IPS-11a (cell line): Measurements from ENCODE around the gene ZNF19.

Experiments
- H3K4me3 ChIP-seq: one replicate; pipeline ENCODE4 v1.5.1; 2013; ENCODE audit warnings: low read depth, low read length, control low read depth

ZNF19 gene

DNA sequence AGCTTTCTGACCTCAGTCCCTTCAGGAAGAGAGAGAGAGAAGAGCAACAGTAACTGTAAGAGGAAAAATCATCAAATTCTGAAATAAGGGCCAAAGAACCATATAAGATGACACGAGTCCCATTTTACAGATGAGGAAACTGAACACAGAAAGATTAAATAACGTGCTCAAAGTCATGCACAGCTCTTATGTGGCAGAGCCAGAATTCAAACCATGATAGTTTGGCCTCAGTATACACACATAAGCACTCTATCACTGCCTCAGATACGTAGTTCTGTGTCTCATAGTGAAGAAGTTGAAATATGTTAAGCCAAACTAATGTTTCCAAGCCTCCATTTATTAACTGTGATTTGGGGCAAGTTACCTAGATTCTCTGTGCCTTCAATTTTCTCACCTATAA, 1.9 kb upstream of the ZNF19 start:
- H3K4me3 ChIP-seq, result no peak overlapping the region

DNA sequence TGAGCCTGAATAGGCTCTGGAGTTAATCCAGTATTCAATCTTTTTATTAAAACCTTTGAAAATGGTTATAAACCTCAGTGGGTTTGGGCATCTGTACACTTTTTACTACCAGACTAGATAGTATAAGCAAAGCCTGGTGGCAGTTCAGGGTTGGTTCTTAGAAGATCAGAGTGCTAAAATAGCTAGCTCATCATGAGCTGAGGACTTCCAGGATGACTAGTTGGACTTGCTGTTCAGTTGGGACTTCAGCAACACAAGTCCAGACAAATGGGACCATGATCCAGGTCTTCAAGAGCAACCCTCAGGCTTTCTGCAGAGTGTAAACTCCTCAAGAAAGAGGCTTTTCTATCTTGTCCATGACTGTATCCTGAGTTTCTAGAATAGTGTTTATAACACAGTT, 1.2 kb upstream of the ZNF19 start:
- no peak overlapping the region for H3K4me3 ChIP-seq

DNA sequence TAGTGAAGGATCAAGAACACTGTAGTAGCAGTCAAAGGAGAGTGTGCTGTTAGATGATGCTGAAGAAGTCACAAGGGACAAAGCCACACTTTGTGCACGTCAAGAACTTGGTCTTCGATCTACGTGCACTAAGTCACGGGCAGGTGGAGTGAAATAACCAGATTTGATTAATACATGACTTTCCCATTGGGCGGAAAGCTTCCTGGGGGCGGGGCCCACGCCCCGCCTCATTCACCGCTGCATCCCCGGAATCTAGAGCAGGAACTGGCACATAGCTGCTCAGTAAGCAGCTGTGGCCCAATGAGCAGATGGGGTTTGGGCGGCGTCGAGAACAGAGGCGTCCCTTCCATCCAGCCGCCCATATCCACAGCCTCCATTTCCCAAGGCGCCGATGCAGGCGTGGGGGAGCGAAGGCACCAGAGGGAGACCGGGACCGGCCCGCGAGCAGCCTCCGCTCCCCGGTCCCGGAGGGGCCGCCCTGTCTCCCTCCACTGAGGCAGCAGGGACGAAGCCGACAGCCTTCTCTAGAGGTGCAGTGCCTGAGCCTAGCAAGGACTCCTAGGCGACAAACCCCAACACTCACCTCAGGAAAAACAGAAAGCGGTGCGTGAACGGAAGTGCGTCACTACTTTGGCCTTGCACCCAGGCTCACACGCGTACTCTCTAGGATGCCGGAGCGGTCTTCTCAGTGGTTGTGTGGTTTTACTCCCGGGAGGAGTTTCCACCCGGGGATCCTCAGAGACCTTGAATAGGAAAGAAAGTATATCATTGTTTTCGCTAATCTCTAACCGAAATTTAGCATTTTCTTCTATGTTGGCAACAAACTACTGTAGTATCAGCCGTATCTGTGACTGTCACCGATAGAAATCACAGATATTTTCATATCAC, 4.9 kb downstream of the ZNF19 start:
- H3K4me3 ChIP-seq, result peak overlapping the region; percentile 92

DNA sequence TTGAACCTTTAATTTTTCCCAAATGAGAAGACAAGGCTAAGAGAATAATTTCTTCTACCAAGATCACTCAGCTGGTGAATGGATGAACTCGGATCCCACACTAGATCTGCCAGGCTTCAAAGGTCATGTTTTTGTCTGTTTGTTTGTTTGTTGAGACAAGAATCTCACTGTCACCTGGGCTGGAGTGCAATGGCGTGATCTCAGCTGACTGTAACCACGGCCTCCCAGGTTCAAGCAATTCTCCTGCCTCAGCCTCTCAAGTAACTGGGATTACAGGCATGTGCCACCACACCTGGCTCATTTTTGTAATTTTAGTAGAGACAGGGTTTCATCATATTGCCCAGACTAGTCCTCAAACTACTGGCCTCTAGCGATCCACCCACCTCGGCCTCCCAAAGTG, 6.6 kb downstream of the ZNF19 start:
- H3K4me3 ChIP-seq, result no peak overlapping the region

DNA sequence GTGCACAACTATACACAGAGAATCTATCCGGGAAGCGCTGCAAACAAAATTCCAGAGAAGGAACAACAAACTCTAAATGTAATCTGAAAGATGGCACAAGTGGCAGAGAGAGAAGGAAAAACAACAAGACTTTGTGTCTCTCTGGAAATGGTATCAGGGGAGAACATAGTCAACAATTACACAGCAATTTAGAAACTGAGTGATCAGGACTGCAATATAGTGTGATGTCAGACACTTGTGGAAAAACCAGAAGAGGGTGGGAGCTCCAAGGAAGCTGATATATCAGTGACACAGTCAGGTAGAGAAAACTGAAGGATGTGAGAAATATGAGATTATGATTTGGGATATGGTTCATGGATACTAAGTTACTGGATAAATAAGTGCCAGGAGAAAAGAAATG, 8.2 kb downstream of the ZNF19 start:
- no peak overlapping the region for H3K4me3 ChIP-seq

DNA sequence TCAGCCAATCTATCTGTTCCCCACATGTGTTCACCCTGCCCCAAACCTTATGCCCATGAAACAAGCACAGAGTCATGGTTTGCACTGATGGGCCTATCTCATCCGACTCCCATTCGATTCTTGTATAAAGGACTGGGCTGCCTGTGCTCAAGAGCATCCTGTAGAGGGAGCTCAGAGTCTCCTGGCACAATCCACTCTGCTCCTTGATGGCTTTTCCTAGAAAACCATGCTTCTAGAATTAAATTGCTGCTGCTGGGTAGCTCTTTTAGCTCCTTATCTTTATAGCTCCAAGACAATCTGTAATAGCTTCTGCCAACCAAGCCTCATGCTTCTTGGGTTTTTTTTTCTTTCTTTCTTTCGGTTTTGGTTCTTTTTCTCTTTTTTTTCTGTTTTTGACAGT, 9.7 kb downstream of the ZNF19 start:
- H3K4me3 ChIP-seq, result no peak overlapping the region

DNA sequence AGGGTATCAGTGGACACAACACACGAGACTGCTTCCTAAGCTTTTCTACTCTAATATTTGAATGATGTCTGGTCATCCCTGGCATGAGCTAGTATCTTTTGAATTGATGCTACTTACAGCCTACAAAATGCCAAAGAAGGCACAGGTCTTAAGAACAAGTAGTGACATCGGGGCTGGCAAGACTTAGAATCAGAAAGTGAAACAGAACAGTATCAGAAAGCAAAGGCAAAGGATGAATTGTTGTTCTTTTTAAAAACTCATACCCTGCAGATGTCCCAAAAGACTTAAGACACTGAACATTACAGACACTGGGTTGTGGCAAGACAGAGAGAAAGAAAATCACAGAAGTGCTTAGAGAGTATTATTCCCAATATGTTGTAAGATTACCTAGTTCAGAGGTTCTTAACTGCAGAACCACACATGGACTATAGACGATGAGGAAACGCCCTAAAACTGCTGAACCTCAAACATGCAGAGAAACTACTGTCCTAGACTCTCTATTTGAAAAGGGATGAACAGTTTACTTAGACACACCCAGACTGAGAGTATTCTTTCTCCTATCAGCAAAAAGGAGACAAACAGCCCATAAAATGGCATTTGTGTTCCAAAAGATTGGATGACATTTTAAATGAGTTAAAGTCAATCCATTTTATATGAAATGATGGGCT, 12.5 kb downstream of the ZNF19 start:
- H3K4me3 ChIP-seq, result no peak overlapping the region

DNA sequence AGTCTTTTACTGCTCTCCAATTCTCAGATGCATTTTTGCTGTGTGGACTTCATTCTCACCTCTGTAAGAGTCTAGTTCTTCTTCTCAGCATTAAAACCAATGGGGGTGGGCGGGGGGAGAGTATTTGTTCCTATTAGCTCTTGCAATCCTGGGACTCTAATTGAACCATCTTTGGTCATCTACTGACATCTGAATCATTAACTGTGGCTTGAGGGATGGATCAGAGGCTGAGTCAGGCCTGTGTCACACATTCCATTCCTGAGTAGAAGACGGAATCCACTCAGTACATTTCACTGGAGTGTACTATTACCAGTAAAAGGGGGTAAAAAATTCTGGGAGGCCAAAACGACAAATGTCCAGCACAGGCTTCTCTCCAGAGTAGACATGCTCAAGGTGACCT, 14.3 kb downstream of the ZNF19 start:
- no peak overlapping the region for H3K4me3 ChIP-seq

DNA sequence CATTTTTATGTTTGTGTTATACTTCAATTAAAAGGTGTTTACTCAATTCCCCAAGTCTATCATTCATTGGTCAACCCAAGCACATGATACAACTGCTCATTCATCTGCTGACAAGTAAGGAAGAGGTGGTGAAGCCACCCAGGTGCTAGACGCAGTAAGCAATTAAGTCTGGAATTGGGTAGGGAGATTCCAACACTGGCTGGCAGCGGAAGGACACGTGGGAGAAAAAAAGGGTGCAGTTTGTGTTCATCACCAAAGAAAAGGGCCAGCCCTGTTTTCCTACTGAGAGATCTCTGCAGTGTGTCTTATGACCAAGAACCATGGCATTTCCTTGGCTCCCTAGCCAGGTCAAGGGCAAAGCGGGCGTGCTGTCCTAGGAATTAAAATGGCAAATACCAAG, 15.2 kb downstream of the ZNF19 start:
- no peak overlapping the region for H3K4me3 ChIP-seq

DNA sequence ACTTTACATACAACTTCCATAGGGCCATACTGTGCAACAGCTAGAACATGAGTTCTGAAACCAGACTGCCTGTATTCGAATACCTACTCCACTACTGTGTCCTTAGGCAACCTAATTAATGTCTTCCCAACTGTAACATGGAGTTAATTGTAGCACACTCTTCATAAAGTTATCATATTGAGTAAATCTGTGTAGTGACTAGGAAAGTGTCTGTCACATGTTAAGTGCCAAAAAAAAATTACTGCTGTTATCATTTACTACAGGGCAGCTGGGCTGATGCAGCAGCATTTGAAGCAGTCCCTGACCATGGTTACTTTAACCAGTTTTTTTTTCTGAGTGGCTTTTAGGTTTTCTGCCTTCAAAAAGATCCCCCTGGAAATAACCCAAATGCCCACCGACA, 16.2 kb downstream of the ZNF19 start:
- H3K4me3 ChIP-seq, result no peak overlapping the region

DNA sequence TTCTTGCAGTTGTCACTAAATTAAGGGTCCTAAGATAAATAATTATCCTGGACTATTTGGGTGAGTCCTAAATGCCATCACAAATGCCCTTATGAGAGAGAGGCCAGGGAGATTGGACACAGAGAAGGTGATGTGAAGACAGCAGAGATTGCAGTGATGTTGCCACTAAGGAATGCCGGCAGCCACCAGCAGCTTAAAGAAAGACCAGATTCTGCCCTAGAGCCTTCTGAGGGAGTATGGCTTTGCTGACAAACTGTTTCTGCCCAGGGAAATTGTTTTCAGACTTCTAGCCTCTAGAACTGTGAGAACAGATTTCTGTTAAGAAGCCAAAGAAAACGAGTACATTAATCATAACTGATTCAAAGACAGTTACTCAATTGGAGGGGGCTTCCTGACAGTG, 17.1 kb downstream of the ZNF19 start:
- no peak overlapping the region for H3K4me3 ChIP-seq

DNA sequence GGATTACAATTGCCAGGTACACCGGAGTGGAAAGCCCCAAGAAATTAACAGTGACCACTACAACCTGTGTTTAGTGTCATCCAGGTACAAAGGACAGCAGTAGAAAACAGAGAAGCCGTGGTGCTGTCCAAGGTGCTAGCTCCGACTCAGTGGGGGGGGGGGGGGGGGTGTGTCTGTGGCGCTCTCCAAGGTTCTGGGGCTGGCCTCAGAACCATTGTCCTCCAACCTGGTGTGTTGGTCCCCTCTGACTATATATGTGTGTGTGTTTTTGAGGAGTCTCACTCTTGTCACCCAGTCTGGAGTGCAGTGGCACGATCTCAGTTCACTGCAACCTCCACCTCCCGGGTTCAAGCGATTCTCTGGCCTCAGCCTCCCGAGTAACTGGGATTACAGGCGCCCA, 21.3 kb downstream of the ZNF19 start:
- no peak overlapping the region for H3K4me3 ChIP-seq

DNA sequence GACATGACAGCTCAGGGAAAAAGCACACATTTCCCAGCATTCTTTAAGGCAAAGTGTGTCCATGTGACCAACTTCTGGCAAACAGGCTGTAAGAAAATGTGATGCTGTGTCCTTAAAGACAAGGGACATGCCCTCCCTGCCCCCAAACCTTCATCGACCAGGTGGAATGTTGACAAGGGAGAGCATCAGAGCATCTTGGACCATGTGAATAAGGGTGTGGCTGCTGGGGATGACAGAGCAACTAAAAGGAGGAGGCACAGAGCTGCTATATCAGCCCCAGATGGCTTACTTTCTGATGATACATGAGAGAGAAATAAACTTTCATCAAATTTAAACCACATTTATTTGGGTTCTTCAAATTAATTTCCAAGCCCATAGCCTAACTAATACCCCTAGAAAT, 24.9 kb downstream of the ZNF19 start:
- H3K4me3 ChIP-seq, result no peak overlapping the region

DNA sequence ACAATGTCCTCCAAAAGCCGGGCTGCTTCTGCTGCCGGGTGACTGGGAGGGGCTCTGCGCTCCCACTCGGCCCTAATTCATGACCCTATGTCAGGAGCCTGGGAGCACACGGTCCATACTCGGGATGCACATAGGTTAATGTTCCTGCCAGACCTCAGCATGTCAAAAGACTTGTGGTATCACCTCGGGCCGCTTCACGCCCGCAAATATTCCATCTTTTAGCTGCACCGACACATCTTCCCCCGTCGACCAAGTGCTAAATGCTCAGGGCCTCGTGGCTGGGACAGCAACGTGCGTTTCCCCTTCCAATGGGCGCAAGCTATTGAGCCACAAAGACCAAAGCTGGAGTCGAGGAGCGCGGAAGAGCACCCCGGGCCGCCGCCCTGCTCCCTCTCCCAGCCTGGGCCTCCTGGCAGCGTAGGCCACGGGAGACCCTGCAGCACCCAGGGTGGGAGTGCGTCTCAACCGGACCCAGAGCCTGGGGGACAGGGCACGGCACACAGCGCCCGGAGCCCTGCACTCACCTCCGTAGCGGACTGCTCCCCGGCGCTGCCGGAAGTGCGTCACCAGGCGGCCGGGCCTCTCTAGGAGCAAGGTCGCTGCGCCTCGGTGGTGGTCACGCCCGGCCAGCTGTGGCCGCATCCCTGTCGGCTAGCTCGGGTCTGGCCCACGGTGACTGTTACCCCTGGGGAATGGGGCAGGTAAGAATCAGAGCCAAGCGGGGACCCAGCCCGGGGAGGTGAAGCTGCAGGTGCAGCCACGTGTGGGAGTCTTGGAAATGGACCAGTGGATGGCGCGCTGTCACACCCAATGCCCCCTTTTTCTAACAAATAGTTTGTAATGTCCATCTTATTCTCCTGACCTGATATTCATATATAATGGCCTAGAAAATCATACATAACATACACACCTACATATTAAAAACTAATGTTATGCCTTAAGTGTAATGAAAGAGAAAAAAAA, 27.2 kb downstream of the ZNF19 start, which contains the start of gene ZNF23:
Gene ZNF23 (minus strand): TSS at position 562 of the 963 bp plus-strand sequence. CDS start 5,451 bp downstream, outside the sequence.
- H3K4me3 ChIP-seq, result peak within 1 kb of the TSS; percentile 97

DNA sequence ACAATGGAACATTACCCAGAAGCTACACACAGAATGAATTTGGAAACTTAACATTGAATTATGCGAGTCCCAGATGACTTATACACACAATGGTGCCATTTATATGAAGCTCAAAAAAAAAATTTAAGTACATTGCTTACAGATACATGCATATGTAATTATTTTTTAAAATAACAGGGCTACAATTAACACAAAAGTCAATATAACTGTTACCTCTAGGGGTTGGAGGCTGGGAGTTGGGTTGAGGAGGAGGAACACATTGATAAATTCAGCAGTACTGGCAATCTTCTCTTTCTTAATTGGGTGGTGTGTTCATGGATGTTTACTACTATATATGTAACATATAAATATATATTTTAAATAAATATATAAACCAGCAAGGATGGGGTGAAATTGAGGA, 28.2 kb downstream of the ZNF19 start:
- peak overlapping the region; percentile 97 for H3K4me3 ChIP-seq

DNA sequence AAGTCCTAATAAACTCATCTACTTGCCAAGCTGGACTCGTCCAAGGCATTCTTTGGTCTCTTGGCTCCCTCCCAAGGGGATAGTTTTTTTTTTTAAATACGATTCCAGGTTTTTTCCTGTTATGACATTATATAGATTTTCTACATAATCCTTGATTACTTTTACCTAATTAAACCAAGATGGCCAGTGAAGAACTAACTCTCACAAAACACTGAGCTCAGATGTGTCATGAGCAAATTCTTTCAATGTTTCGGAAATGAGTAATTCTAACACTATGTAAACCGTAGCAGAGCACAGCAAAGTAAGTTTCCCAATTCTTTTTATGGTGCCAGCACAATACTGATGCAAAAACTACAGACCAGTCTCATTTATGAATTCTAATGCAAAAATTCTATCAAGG, 28.9 kb downstream of the ZNF19 start:
- H3K4me3 ChIP-seq, result no peak overlapping the region

DNA sequence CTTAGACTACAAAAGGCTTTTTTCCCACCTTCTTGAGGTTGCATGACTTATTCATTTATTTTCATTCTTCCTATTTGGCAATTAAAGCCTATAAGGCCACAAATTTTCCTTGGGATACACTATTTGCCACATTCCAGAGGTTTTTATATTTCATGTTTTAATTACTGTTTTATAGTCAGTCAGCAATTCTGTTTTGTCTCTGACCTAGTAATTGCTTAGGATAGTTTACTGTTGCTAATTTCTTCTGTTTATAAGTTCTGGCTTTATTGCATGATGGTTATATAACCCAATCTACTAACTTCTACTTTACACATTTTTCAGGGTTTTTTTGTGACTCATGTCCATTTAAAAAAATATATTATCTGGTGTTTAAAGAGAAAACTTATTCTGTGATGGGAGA, 29.6 kb downstream of the ZNF19 start:
- no peak overlapping the region for H3K4me3 ChIP-seq

DNA sequence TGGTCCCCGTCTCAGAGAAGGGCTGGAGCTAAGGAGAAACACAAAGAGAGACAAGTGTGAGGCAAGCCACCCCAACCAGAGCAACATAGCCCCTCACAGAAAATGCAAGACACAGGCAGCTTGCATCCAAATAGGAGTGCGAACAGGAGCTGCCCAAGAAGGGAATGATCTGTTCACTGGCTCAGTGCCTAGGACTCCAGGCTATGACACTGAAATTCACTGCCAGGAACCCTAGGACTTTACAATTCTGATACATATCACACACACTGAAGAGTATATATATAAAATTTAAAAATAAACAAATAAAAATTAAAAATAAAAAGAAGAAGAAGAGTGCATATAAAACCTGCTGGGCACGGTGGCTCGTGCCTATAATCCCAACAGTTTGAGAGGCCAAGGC, 32.3 kb downstream of the ZNF19 start:
- no peak overlapping the region for H3K4me3 ChIP-seq

DNA sequence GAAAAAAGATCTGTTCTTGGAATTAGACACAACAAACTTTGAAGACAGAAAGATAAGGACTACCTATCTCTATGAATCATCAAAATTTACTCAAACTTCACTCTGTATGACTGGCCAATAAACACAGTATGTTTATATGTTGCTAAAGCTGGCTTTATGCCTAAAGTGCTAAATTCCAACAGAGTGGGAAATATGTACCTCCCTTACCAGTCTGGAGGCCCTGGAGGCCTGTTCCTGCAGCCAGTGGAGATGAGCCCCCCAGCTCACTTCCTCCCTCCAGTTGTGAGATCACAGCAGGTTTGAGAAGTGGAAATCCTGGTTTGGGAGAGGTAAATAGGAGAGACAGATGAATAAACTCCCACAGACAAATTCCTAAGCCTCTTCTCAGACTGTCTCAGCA, 36.1 kb downstream of the ZNF19 start:
- no peak overlapping the region for H3K4me3 ChIP-seq

DNA sequence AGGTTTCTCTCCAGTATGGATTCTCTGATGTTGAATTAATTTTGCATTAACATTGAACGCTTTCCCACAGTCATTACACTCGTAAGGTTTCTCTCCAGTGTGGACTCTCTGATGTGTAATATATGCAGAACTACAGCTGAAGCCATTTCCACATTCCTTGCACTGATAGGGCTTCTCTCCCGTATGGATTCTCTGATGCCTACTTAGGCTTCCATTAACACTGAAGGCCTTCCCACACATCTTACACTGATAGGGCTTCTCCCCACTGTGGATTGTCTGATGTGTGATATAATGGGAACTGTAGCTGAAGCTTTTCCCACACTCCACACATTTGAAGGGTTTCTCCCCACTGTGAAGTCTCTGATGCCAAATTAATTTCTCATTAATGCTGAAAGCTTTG, 40.1 kb downstream of the ZNF19 start:
- H3K4me3 ChIP-seq, result no peak overlapping the region

DNA sequence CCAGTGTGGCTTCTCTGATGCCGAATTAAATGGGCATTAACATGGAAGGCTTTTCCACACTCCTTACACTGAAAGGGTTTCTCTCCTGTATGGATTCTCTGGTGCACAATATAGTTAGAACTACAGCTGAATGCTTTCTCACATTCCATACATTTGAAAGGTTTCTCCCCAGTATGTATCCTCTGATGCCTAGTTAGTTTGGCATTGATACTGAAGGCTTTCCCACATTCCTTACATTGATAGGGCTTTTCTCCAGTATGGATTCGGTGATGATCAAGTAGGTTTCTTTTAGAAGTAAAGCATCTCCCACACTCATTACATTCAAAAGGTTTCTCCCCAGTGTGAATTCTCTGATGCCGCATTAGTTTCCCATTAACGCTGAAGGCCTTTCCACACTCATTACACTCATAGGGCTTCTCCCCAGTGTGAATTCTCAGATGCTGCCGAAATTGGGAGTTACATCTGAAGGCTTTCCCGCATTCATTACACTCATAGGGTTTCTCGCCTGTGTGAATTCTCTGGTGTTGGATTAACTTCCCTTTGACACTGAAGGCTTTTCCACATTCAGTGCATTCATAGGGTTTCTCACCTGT, 40.8 kb downstream of the ZNF19 start:
- H3K4me3 ChIP-seq, result no peak overlapping the region
